ENCODE measurements around the gene TTC12.

GRCh38 chr11:113415343-113415742, 101.0 kb downstream of the TTC12 start:
- TF ChIP-seq CTCF (conservative IDR thresholded peaks at IDR 0.05; ENCODE audit: low read depth, low read length): no peak
- no peak for TF ChIP-seq ELK1 (IDR thresholded peaks at IDR 0.05; ENCODE audit: borderline replicate concordance, low read depth, low read length)
- no peak for TF ChIP-seq USF2 (IDR thresholded peaks at IDR 0.05; ENCODE audit: low read depth, low read length)
- no peak for TF ChIP-seq CHD1 (IDR thresholded peaks at IDR 0.05; ENCODE audit: low read depth, low read length)
- TF ChIP-seq RCOR1 (IDR thresholded peaks at IDR 0.05; ENCODE audit: insufficient replicate concordance, low read length): no peak
- TF ChIP-seq POLR2A (IDR thresholded peaks at IDR 0.05; ENCODE audit: low read depth, low read length): no peak
- no peak for TF ChIP-seq FOS (IDR thresholded peaks at IDR 0.05; ENCODE audit: low read depth, low read length)
- no peak for TF ChIP-seq MAFK (IDR thresholded peaks at IDR 0.05; ENCODE audit: low read depth, low read length)
- no peak for TF ChIP-seq RAD21 (IDR thresholded peaks at IDR 0.05; ENCODE audit: low read length)

Measured in IMR-90 (cell line).